GM19025 (cell line): ENCODE data around the gene KDM4D.
"Not testable (repeated sequence)": the region's sequence is repeated elsewhere in the genome, so short reads cannot be mapped to it uniquely, and the experiment has no call there.

Experiments
- ATAC-seq: cut with Tn5 transposase; IDR thresholded peaks from one replicate; pipeline ENCODE4 v1.9.1; 2021; ENCODE audit warnings: mild to moderate bottlenecking, low read depth, moderate library complexity; ENCODE audit not compliant: unreplicated experiment

The KDM4D gene

DNA sequence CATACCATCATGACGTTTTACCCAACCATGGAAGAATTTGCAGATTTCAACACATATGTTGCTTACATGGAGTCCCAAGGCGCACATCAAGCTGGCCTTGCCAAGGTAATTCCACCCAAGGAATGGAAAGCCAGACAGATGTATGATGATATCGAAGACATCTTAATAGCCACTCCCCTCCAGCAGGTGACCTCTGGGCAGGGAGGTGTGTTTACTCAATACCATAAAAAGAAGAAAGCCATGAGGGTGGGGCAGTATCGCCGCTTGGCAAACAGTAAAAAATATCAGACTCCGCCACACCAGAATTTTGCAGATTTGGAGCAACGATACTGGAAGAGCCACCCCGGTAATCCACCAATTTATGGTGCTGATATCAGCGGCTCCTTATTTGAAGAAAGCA, 52.1 kb downstream of the KDM4D start:
- not testable (repeated sequence) for ATAC-seq

GRCh38 chr11:95028357-95028756, 54.8 kb downstream of the KDM4D start:
- no peak for ATAC-seq

- no peak for ATAC-seq
These were observed 59.5 kb downstream of the KDM4D start for GRCh38 chr11:95033051-95033450.

DNA sequence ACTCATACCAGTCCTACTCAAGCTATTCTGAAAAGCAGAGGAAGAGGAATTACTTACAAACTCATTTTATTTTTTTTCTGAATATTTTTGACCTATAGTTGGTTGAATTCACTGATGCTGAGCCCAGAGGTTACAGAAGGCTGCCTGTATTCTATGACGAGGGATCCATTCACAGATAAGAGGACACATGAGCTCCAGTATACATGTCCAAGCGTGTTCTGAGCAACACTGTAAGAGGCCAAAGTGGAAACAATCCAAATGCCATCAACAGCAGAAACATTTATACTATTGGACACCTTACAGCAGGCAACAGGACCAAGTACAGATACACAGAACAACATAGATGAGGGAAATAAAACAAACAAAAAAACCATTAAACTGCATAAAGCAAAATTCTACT, 61.8 kb downstream of the KDM4D start:
- ATAC-seq = no peak

DNA sequence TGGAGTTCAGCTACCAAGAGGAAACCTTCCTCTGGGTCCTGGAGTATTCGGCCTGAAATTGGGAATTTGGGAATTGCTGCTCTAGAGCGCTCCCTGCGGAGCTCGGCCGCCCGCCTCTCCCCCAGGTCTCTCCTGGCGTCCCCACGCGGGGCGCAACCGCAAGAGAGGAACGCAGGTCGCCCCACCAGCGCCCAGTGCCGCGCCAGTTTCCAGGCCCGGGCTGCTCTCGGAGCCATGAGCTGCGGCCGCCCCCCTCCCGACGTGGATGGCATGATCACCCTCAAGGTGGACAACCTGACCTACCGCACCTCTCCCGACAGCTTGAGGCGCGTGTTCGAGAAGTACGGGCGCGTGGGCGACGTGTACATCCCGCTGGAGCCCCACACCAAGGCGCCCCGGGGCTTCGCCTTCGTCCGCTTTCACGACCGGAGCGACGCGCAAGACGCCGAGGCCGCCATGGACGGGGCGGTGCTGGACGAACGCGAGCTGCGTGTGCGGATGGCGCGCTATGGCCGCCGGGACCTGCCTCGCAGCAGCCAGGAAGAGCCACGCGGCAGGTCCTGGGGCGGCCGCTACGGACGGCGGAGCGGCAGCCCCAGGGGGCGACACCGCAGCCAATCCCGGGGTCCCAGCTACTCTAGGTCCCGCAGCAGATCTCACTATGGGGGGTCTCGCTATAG, 64.0 kb downstream of the KDM4D start:
- not testable (repeated sequence) for ATAC-seq

DNA sequence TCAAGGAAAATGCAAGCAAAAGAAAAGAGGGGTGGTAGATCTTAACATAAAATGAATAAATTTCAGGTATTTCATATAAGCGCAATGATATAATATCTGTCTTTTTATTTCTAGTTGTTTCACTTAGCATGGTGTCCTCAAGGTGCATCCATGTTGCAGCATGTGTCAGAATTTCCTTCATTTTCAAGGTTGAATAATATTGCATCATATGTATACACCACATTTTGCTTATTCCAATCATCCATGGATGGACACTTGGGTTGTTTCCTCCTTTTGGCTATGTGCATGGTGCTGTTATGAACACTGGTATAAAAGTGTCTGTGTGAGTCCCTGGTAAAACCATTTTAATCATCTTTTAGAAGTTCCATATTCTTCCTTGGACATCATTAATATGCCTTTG, 68.7 kb downstream of the KDM4D start:
- no peak for ATAC-seq

GRCh38 chr11:95042906-95043305, 69.4 kb downstream of the KDM4D start:
- no peak for ATAC-seq

GRCh38 chr11:95044010-95044409, 70.5 kb downstream of the KDM4D start:
- no peak for ATAC-seq

DNA sequence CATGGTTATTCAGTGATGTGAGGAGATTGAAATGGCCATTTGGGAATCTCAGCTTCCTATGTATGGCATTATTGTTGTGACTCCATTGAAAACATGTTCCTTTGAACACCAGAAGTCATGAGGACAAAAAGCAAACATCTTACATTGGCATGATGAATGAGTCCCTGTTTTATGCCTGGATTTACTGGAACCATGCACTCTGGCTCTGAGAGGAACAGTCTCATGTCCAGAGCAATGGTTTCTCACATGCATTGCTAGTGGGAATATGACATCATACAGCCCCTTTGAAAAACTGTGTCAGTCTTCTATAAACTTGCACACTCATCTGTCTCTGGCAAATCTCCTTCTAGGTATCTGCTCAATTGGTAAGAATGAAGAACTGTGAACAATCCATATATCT, 72.3 kb downstream of the KDM4D start:
- no peak for ATAC-seq
